Measurements from ENCODE around the gene EFNB2. TPM values are rescaled to one million over a fixed set of nuclear protein-coding genes. Genes with fewer than 3 reads are reported as not detected.

The EFNB2 gene
- total RNA-seq: 82.8 TPM

GRCh38 chr13:106535552-106536243 is at the start of gene EFNB2:
Gene EFNB2, minus strand, starts transcription at chr13:106535662. Its CDS starts 698 bp downstream, at chr13:106534964.
- DNase-seq: peak; percentile 89

GRCh38 chr13:106581225-106581624 is 45.8 kb upstream of the EFNB2 start:
- no peak for DNase-seq

GRCh38 chr13:106575896-106576295 is 40.4 kb upstream of the EFNB2 start:
- DNase-seq: no peak

- DNase-seq: no peak
Measured at GRCh38 chr13:106573868-106574267, 38.4 kb upstream of the EFNB2 start.

- no peak for DNase-seq
Measured at GRCh38 chr13:106573284-106573846, 37.9 kb upstream of the EFNB2 start.

- no peak for DNase-seq
Measured at GRCh38 chr13:106570299-106570852, 34.9 kb upstream of the EFNB2 start.

GRCh38 chr13:106569233-106570095 is 34.0 kb upstream of the EFNB2 start:
- DNase-seq: no peak

- no peak for DNase-seq
Measured at GRCh38 chr13:106568299-106569003, 33.0 kb upstream of the EFNB2 start.

GRCh38 chr13:106567474-106568298 is 32.2 kb upstream of the EFNB2 start, which contains the start of gene ARGLU1:
Gene ARGLU1, minus strand, starts transcription at chr13:106568137. Its CDS starts 218 bp downstream, at chr13:106567919.
- peak; percentile 87 for DNase-seq

- DNase-seq: no peak
Measured at GRCh38 chr13:106566641-106567473, 31.4 kb upstream of the EFNB2 start.

GRCh38 chr13:106565127-106565775 is 29.8 kb upstream of the EFNB2 start:
- no peak for DNase-seq

GRCh38 chr13:106562301-106562700 is 26.8 kb upstream of the EFNB2 start:
- no peak for DNase-seq

GRCh38 chr13:106561551-106562170 is 26.2 kb upstream of the EFNB2 start:
- DNase-seq: no peak

GRCh38 chr13:106560821-106561220 is 25.4 kb upstream of the EFNB2 start:
- no peak for DNase-seq

- no peak for DNase-seq
Measured at GRCh38 chr13:106558527-106558926, 23.1 kb upstream of the EFNB2 start.

- no peak for DNase-seq
Measured at GRCh38 chr13:106555631-106556328, 20.3 kb upstream of the EFNB2 start.

GRCh38 chr13:106551751-106552150 is 16.3 kb upstream of the EFNB2 start:
- no peak for DNase-seq

GRCh38 chr13:106551350-106551749 is 15.9 kb upstream of the EFNB2 start:
- DNase-seq: no peak

Measured in occipital lobe (tissue), 2 donors.